ENCODE results near the gene IFNE.
A peak's percentile ranks its signal among the peaks of the same experiment; 100 is the strongest.

The IFNE gene

DNA sequence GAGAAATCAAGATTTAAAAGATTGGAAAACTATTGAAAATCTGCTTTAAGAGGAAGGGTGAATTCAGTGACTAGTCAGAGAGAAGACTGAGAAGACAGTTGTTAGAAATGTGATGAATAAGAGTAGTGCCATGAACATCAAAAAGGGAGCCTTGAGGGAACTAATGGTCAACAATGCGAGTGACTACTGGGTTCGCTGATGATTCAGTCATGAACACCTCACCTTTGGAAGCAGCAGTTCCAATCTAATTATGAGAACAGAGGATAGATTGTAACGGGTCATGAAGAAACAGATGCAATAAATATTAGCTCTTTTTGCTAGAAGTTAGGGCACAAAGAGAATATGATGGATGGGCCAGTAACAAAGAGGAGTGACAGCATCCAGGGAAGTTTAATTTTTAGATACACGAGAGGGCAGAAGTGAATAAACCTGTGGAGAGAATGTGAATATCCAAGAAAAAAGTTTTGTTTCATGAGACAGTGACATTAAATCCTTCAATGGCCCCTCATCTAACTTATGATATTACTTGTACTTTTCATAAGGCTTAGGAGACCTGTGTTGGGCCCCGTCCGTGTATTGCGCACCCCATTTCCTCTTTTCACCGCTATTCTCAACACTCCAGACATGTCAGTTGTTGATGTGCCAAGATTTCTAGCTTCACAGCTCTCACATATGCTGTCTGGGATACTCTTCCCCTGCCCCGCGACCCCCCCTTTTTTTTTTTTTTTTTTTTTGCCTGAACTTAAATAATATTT lies 23.5 kb upstream of the IFNE start:
- H3K9me3 Mint-ChIP-seq, result no peaks in the 10 kb centered on the region
- no peaks in the 10 kb centered on the region for H3K27me3 Mint-ChIP-seq (ENCODE audit: low read depth)
- TF ChIP-seq, protein P1, sequence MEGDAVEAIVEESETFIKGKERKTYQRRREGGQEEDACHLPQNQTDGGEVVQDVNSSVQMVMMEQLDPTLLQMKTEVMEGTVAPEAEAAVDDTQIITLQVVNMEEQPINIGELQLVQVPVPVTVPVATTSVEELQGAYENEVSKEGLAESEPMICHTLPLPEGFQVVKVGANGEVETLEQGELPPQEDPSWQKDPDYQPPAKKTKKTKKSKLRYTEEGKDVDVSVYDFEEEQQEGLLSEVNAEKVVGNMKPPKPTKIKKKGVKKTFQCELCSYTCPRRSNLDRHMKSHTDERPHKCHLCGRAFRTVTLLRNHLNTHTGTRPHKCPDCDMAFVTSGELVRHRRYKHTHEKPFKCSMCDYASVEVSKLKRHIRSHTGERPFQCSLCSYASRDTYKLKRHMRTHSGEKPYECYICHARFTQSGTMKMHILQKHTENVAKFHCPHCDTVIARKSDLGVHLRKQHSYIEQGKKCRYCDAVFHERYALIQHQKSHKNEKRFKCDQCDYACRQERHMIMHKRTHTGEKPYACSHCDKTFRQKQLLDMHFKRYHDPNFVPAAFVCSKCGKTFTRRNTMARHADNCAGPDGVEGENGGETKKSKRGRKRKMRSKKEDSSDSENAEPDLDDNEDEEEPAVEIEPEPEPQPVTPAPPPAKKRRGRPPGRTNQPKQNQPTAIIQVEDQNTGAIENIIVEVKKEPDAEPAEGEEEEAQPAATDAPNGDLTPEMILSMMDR (IDR thresholded peaks at IDR 0.05; ENCODE audit: unreplicated experiment in 3 of 3), result no peak
- H3K36me3 Mint-ChIP-seq (ENCODE audit: low read depth), result no peaks in the 10 kb centered on the region
- H3K27ac Mint-ChIP-seq, result no peak overlapping the region
- no peak overlapping the region for H3K4me3 Mint-ChIP-seq
- no peaks in the 10 kb centered on the region for H3K4me1 Mint-ChIP-seq

DNA sequence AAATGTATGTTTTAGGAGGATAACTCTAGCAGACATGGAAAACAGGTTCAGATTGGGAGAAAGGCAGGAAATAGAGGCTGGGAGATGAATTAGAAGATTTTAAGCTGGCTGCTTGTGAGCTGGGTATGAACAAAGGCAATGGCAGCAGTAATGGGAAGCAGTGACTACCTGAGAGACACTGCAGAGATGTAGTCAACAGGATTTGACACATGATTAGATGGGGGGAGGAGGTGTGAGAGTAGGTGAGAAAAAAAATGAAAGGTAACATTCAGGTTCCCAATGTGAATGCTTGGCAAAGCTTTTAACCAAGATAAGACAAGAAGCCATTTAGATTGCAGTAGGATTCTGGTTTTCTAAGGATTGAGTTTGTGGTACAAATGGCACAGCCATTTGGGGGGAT lies 22.8 kb upstream of the IFNE start:
- H3K36me3 Mint-ChIP-seq (ENCODE audit: low read depth), result no peaks in the 10 kb centered on the region
- no peaks in the 10 kb centered on the region for H3K27me3 Mint-ChIP-seq (ENCODE audit: low read depth)
- H3K4me1 Mint-ChIP-seq, result no peaks in the 10 kb centered on the region
- H3K27ac Mint-ChIP-seq, result no peak overlapping the region
- no peaks in the 10 kb centered on the region for H3K9me3 Mint-ChIP-seq
- H3K4me3 Mint-ChIP-seq, result no peak overlapping the region
- TF ChIP-seq, protein P1 (IDR thresholded peaks at IDR 0.05; ENCODE audit: unreplicated experiment in 3 of 3), result no peak

DNA sequence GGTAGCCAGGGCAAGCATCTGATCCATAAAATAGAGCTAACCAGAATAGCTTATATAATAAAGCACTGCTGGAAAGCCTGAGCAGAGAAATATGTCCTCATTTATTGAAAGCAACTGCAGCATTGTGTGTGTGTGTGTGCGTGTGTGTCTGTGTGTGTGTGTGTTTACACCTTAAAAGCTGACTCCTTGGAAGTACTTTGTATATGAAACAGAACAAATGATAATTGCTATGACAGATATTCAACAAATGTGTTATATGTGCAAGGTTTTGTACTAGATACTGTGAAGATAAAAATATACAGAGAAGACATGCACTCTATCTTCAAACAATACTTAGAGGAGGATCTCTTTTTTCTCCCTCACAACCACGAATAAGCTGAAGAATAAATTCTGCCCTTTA lies 22.0 kb upstream of the IFNE start:
- TF ChIP-seq, protein P1 (IDR thresholded peaks at IDR 0.05; ENCODE audit: unreplicated experiment in 3 of 3), result no peak
- H3K9me3 Mint-ChIP-seq, result no peaks in the 10 kb centered on the region
- no peaks in the 10 kb centered on the region for H3K27me3 Mint-ChIP-seq (ENCODE audit: low read depth)
- no peaks in the 10 kb centered on the region for H3K36me3 Mint-ChIP-seq (ENCODE audit: low read depth)
- no peaks in the 10 kb centered on the region for H3K4me1 Mint-ChIP-seq
- H3K4me3 Mint-ChIP-seq, result no peak overlapping the region
- no peak overlapping the region for H3K27ac Mint-ChIP-seq

DNA sequence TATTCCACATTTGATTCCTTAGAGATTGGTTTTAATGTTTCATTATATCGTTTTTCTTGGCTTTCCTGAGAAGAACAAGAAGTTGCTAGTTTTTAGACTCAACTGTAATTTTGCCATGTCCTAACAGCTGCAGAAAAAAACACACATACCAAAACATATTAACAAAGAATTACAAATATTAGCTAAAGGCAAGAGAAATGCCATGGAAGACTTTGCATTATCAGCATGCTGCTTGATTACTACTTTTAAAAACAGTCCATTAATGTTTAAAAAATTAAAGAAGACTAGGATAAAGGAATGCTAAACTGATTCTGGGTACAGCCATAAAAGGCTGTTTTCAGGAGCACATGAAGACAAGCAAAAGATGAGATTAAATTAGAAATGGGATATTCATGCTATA lies 20.5 kb upstream of the IFNE start:
- H3K27me3 Mint-ChIP-seq (ENCODE audit: low read depth), result no peaks in the 10 kb centered on the region
- no peaks in the 10 kb centered on the region for H3K9me3 Mint-ChIP-seq
- no peak overlapping the region for H3K27ac Mint-ChIP-seq
- H3K4me1 Mint-ChIP-seq, result no peaks in the 10 kb centered on the region
- H3K36me3 Mint-ChIP-seq (ENCODE audit: low read depth), result no peaks in the 10 kb centered on the region
- no peak overlapping the region for H3K4me3 Mint-ChIP-seq
- TF ChIP-seq, protein P1 (IDR thresholded peaks at IDR 0.05; ENCODE audit: unreplicated experiment in 3 of 3), result no peak

DNA sequence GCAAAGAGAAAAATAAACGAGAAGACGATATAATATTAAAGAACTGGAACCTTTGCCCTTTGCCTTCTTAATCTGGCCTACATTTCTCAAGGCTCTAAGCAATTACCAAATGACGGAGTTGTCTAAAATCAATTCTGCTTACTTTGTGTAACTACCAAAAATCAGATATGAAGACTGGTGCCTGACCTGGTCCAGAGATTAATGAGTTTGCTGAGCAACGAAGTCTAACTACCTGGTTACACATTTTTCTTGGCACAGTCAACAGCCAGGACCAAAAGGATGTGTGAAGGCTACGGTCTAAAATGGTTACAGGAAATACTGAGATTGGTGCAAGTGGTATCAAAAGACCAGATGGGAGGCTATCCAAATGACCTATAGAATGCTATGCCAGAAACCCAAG lies 17.8 kb upstream of the IFNE start:
- TF ChIP-seq, protein P1 (IDR thresholded peaks at IDR 0.05; ENCODE audit: unreplicated experiment in 3 of 3), result no peak
- H3K36me3 Mint-ChIP-seq (ENCODE audit: low read depth), result no peaks in the 10 kb centered on the region
- H3K27me3 Mint-ChIP-seq (ENCODE audit: low read depth), result no peaks in the 10 kb centered on the region

DNA sequence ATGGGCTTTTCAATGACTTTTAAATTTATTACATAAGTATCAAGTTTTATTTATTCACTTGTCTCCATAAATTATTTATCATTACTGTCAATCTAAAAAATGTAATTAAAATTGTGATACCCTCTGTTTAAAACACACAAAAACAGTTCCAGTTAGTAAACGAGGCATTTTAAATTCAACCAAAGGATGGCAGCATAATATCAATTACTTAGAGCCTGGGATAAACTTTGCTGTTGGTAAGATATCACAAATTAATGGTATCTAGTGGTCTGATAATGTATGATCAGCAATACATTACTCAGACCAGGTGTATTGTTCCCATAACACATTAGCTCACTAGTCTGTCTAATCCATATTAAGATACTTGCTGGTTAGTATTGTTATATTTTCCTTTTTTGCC lies 9.6 kb upstream of the IFNE start:
- no peak overlapping the region for H3K27ac Mint-ChIP-seq
- H3K4me1 Mint-ChIP-seq, result no peaks in the 10 kb centered on the region
- H3K9me3 Mint-ChIP-seq, result no peaks in the 10 kb centered on the region
- no peak overlapping the region for H3K4me3 Mint-ChIP-seq
- H3K36me3 Mint-ChIP-seq (ENCODE audit: low read depth), result no peaks in the 10 kb centered on the region
- H3K27me3 Mint-ChIP-seq (ENCODE audit: low read depth), result peaks cover 7% of the 10 kb centered on the region
- TF ChIP-seq, protein P1 (IDR thresholded peaks at IDR 0.05; ENCODE audit: unreplicated experiment in 3 of 3), result peak in 1 of 3 experiments; percentile 17

More for the DNA sequence above, 17.8 kb upstream of the IFNE start:
- Mint-ChIP-seq H3K4me1 (no peaks in the 10 kb centered on the region), H3K9me3 (no peaks in the 10 kb centered on the region), H3K4me3 (no peak overlapping the region), H3K27ac (no peak overlapping the region)

Data from nephron (organoid).